Hippocampal formation (tissue), 2 donors: ENCODE results near the gene TRIM9.
A peak's percentile ranks its signal among the peaks of the same experiment; 100 is the strongest.

Experiments used
- DNase-seq, 2 donors: peaks; one replicate each; lab custom pipeline; 2025; lab: John Stamatoyannopoulos, UW

The TRIM9 gene

GRCh38 chr14:51058382-51058781 is 36.5 kb downstream of the TRIM9 start:
- no peak for DNase-seq

- no peak for DNase-seq
Measured at GRCh38 chr14:51056421-51056820, 38.5 kb downstream of the TRIM9 start.

- no peak for DNase-seq
Measured at GRCh38 chr14:51053157-51053556, 41.7 kb downstream of the TRIM9 start.

GRCh38 chr14:51044961-51045360 is 49.9 kb downstream of the TRIM9 start:
- no peak for DNase-seq

GRCh38 chr14:51041883-51042282 is 53.0 kb downstream of the TRIM9 start:
- DNase-seq: no peak

GRCh38 chr14:51041108-51041531 is 53.8 kb downstream of the TRIM9 start:
- DNase-seq: peak in 1 of 2 donors; percentile 22

GRCh38 chr14:51039252-51039651 is 55.7 kb downstream of the TRIM9 start:
- no peak for DNase-seq

- no peak for DNase-seq
Measured at GRCh38 chr14:51035611-51036192, 59.2 kb downstream of the TRIM9 start.

GRCh38 chr14:51028851-51029754 is 65.8 kb downstream of the TRIM9 start:
- no peak for DNase-seq

- no peak for DNase-seq
Measured at GRCh38 chr14:51028361-51028760, 66.5 kb downstream of the TRIM9 start.

- DNase-seq: no peak
Measured at GRCh38 chr14:51024377-51024776, 70.5 kb downstream of the TRIM9 start.

GRCh38 chr14:51023964-51024363 is 70.9 kb downstream of the TRIM9 start:
- peak; percentile 56 to 93 for DNase-seq

- DNase-seq: peak; percentile 21 to 70
Measured at GRCh38 chr14:51022769-51023168, 72.1 kb downstream of the TRIM9 start.

GRCh38 chr14:51020024-51020710 is 74.7 kb downstream of the TRIM9 start:
- peak; percentile 58 to 65 for DNase-seq

- DNase-seq: no peak
Measured at GRCh38 chr14:51019089-51019488, 75.8 kb downstream of the TRIM9 start.

- DNase-seq: no peak
Measured at GRCh38 chr14:51018521-51018920, 76.4 kb downstream of the TRIM9 start.

- no peak for DNase-seq
Measured at GRCh38 chr14:51014625-51015024, 80.3 kb downstream of the TRIM9 start.

GRCh38 chr14:51014086-51014485 is 80.8 kb downstream of the TRIM9 start:
- peak in 1 of 2 donors; percentile 54 for DNase-seq

- DNase-seq: no peak
Measured at GRCh38 chr14:51012055-51012454, 82.8 kb downstream of the TRIM9 start.

GRCh38 chr14:51008446-51008845 is 86.5 kb downstream of the TRIM9 start:
- no peak for DNase-seq

GRCh38 chr14:51006781-51007211 is 88.1 kb downstream of the TRIM9 start:
- DNase-seq: peak; percentile 49 to 85

GRCh38 chr14:51006324-51006723 is 88.6 kb downstream of the TRIM9 start:
- no peak for DNase-seq
